Activated naive CD4-positive, alpha-beta T cell treated with anti-CD3 and anti-CD28 coated beads for 36 hours (primary cell): Measurements from ENCODE around the gene CCDC86. TPM values are rescaled to one million over a fixed set of nuclear protein-coding genes. Genes with fewer than 3 reads are reported as not detected.

Experiments
- CTCF ChIA-PET: fragments of 350-600 bp; sonication (Branson Sonifier 250); formaldehyde crosslinking; loops from one replicate; lab custom pipeline; 2021; ENCODE audit warnings: antibody characterized with exemption; lab: Charles Lee
- DNase-seq: peaks from one replicate; pipeline ENCODE4 v3.0.0-alpha.2; 2020
- H3K27ac Mint-ChIP-seq: one replicate; pipeline ENCODE4 v1.8.0; 2021; ENCODE audit warnings: mild to moderate bottlenecking, mixed read lengths
- H3K27me3 Mint-ChIP-seq: one replicate; pipeline ENCODE4 v1.8.0; 2021; ENCODE audit warnings: low read depth, mixed read lengths
- H3K36me3 Mint-ChIP-seq: one replicate; pipeline ENCODE4 v1.8.0; 2021; ENCODE audit warnings: low read depth, mixed read lengths
- H3K4me1 Mint-ChIP-seq: one replicate; pipeline ENCODE4 v1.8.0; 2021; ENCODE audit warnings: low read depth, mixed read lengths
- H3K4me3 Mint-ChIP-seq: one replicate; pipeline ENCODE4 v1.8.0; 2021; ENCODE audit warnings: mild to moderate bottlenecking, moderate library complexity, mixed read lengths
- H3K9me3 Mint-ChIP-seq: one replicate; pipeline ENCODE4 v1.8.0; 2021; ENCODE audit warnings: mixed read lengths
- intact Hi-C: fragments of 100-400 bp; cut with micrococcal nuclease; formaldehyde crosslinking; loops from one replicate; pipeline ENCODE4 v1.15.1; 2023
- total RNA-seq, 2 experiments: library from RNA; stranded (reverse); gene quantifications; one replicate each; pipeline ENCODE4 v1.2.3, GENCODE V29; 2021

The CCDC86 gene
- total RNA-seq, 2 experiments from 2014 or later, result 38.8 to 41.2 TPM

- H3K9me3 Mint-ChIP-seq, result no peaks in the 10 kb centered on the region
Measured at GRCh38 chr11:60875366-60876167, 33.7 kb downstream of the CCDC86 start.

GRCh38 chr11:60876168-60876485 lies 34.2 kb downstream of the CCDC86 start:
- H3K4me1 Mint-ChIP-seq, result peaks cover 3% of the 10 kb centered on the region
- H3K9me3 Mint-ChIP-seq, result no peaks in the 10 kb centered on the region
- CTCF ChIA-PET, result interaction anchor here (0.6 kb wide), 1 partner anchor 244 kb away, joined by 5 read pairs; no protein-coding TSS in a partner anchor
- peaks cover 5% of the 10 kb centered on the region for H3K36me3 Mint-ChIP-seq
- intact Hi-C loops, result no loop called here
- no peak overlapping the region for H3K4me3 Mint-ChIP-seq
- no peak for DNase-seq
- no peak overlapping the region for H3K27ac Mint-ChIP-seq
- no peaks in the 10 kb centered on the region for H3K27me3 Mint-ChIP-seq

More at GRCh38 chr11:60875366-60876167, 33.7 kb downstream of the CCDC86 start:
- Mint-ChIP-seq H3K36me3 (no peaks in the 10 kb centered on the region), H3K4me3 (no peak overlapping the region), H3K27ac (no peak overlapping the region), H3K4me1 (peaks cover 3% of the 10 kb centered on the region), H3K27me3 (no peaks in the 10 kb centered on the region)
- intact Hi-C loops, result no loop called here
- CTCF ChIA-PET, result interaction anchor here (0.6 kb wide), 1 partner anchor 244 kb away, joined by 5 read pairs; no protein-coding TSS in a partner anchor
- no peak for DNase-seq

GRCh38 chr11:60878245-60879101 lies 36.6 kb downstream of the CCDC86 start:
- Mint-ChIP-seq H3K27ac (no peak overlapping the region), H3K4me3 (no peak overlapping the region), H3K9me3 (no peaks in the 10 kb centered on the region), H3K27me3 (no peaks in the 10 kb centered on the region), H3K36me3 (peaks cover 13% of the 10 kb centered on the region), H3K4me1 (peaks cover 2% of the 10 kb centered on the region)
- no peak for DNase-seq
- intact Hi-C loops, result no loop called here
- CTCF ChIA-PET, result interaction anchor here (1.8 kb wide), 1 partner anchor 47 kb away, joined by 5 read pairs; no protein-coding TSS in a partner anchor

- intact Hi-C loops, result no loop called here
- H3K4me1 Mint-ChIP-seq, result peaks cover 2% of the 10 kb centered on the region
- H3K27me3 Mint-ChIP-seq, result no peaks in the 10 kb centered on the region
- H3K9me3 Mint-ChIP-seq, result no peaks in the 10 kb centered on the region
- CTCF ChIA-PET, result no interaction called here
- no peak for DNase-seq
- no peak overlapping the region for H3K27ac Mint-ChIP-seq
- H3K4me3 Mint-ChIP-seq, result no peak overlapping the region
- peaks cover 18% of the 10 kb centered on the region for H3K36me3 Mint-ChIP-seq
Measured at GRCh38 chr11:60879104-60879503, 37.2 kb downstream of the CCDC86 start.

GRCh38 chr11:60879971-60880588 lies 38.2 kb downstream of the CCDC86 start:
- Mint-ChIP-seq H3K27ac (no peak overlapping the region), H3K4me3 (no peak overlapping the region), H3K9me3 (no peaks in the 10 kb centered on the region), H3K4me1 (peaks cover 2% of the 10 kb centered on the region), H3K27me3 (no peaks in the 10 kb centered on the region), H3K36me3 (peaks cover 20% of the 10 kb centered on the region)
- DNase-seq, result no peak
- intact Hi-C loops, result no loop called here
- CTCF ChIA-PET, result no interaction called here

GRCh38 chr11:60880643-60881282 lies 38.9 kb downstream of the CCDC86 start:
- no peak overlapping the region for H3K27ac Mint-ChIP-seq
- CTCF ChIA-PET, result no interaction called here

GRCh38 chr11:60887556-60887955 lies 45.6 kb downstream of the CCDC86 start:
- Mint-ChIP-seq H3K4me1 (peaks cover 2% of the 10 kb centered on the region), H3K36me3 (peaks cover 41% of the 10 kb centered on the region), H3K27ac (no peak overlapping the region), H3K9me3 (no peaks in the 10 kb centered on the region), H3K4me3 (no peak overlapping the region), H3K27me3 (no peaks in the 10 kb centered on the region)
- DNase-seq, result peak; percentile 61
- CTCF ChIA-PET, result interaction anchor here (0.6 to 2.5 kb wide), 14 partner anchors 12 to 125 kb away, joined by 3 to 49 read pairs (median 6); no protein-coding TSS in a partner anchor
- intact Hi-C loops, result loop anchor here (1.0 kb wide), 2 partner anchors 43 to 56 kb away; no protein-coding TSS in a partner anchor

More at GRCh38 chr11:60880643-60881282, 38.9 kb downstream of the CCDC86 start:
- Mint-ChIP-seq H3K4me3 (no peak overlapping the region), H3K9me3 (no peaks in the 10 kb centered on the region), H3K27me3 (no peaks in the 10 kb centered on the region), H3K36me3 (peaks cover 22% of the 10 kb centered on the region), H3K4me1 (peaks cover 2% of the 10 kb centered on the region)
- intact Hi-C loops, result no loop called here
- no peak for DNase-seq

GRCh38 chr11:60889869-60890311 lies 48.0 kb downstream of the CCDC86 start:
- Mint-ChIP-seq H3K27ac (no peak overlapping the region), H3K9me3 (no peaks in the 10 kb centered on the region), H3K36me3 (peaks cover 37% of the 10 kb centered on the region), H3K4me1 (no peaks in the 10 kb centered on the region), H3K4me3 (no peak overlapping the region), H3K27me3 (no peaks in the 10 kb centered on the region)
- no peak for DNase-seq
- CTCF ChIA-PET, result interaction anchor here (0.7 to 2.5 kb wide), 5 partner anchors 9 to 60 kb away, joined by 3 to 9 read pairs (median 3); no protein-coding TSS in a partner anchor
- intact Hi-C loops, result no loop called here

- intact Hi-C loops, result no loop called here
- DNase-seq, result no peak
- H3K4me3 Mint-ChIP-seq, result no peak overlapping the region
- no peaks in the 10 kb centered on the region for H3K9me3 Mint-ChIP-seq
- no peak overlapping the region for H3K27ac Mint-ChIP-seq
- H3K36me3 Mint-ChIP-seq, result peaks cover 40% of the 10 kb centered on the region
- CTCF ChIA-PET, result interaction anchor here (1.6 to 2.0 kb wide), 2 partner anchors 8 to 14 kb away, joined by 3 to 9 read pairs; no protein-coding TSS in a partner anchor
- no peaks in the 10 kb centered on the region for H3K27me3 Mint-ChIP-seq
- no peaks in the 10 kb centered on the region for H3K4me1 Mint-ChIP-seq
Measured at GRCh38 chr11:60890696-60891095, 48.8 kb downstream of the CCDC86 start.

GRCh38 chr11:60891103-60891741 lies 49.3 kb downstream of the CCDC86 start:
- Mint-ChIP-seq H3K4me3 (no peak overlapping the region), H3K27me3 (no peaks in the 10 kb centered on the region), H3K9me3 (no peaks in the 10 kb centered on the region), H3K27ac (peak overlapping the region; percentile 61), H3K4me1 (peaks cover under 1% of the 10 kb centered on the region), H3K36me3 (peaks cover 43% of the 10 kb centered on the region)
- intact Hi-C loops, result no loop called here
- CTCF ChIA-PET, result interaction anchor here (1.2 to 1.6 kb wide), 2 partner anchors 14 to 60 kb away, joined by 3 read pairs; no protein-coding TSS in a partner anchor
- no peak for DNase-seq

GRCh38 chr11:60895687-60896086 lies 53.8 kb downstream of the CCDC86 start:
- H3K27ac Mint-ChIP-seq, result no peak overlapping the region
- intact Hi-C loops, result no loop called here
- H3K36me3 Mint-ChIP-seq, result peaks cover 52% of the 10 kb centered on the region

More at GRCh38 chr11:60895687-60896086, 53.8 kb downstream of the CCDC86 start:
- DNase-seq, result no peak
- no peaks in the 10 kb centered on the region for H3K9me3 Mint-ChIP-seq
- H3K4me3 Mint-ChIP-seq, result no peak overlapping the region
- H3K4me1 Mint-ChIP-seq, result peaks cover 1% of the 10 kb centered on the region
- CTCF ChIA-PET, result interaction anchor here (1.4 kb wide), 1 partner anchor 64 kb away, joined by 8 read pairs; no protein-coding TSS in a partner anchor
- no peaks in the 10 kb centered on the region for H3K27me3 Mint-ChIP-seq
